Fibroblast of lung (primary cell): ENCODE data around the gene OR8B12. TPM values are rescaled to one million over a fixed set of nuclear protein-coding genes. Genes with fewer than 3 reads are reported as not detected.
A peak's percentile ranks its signal among the peaks of the same experiment; 100 is the strongest.

ENCODE experiments used
- DNase-seq, 2 donors: peaks; one replicate each; pipeline versions ENCODE4 v3.0.0 to v3.0.0-alpha.2; 2010; ENCODE audit warnings: low read depth in 2 of 2
- H2AFZ ChIP-seq: 2 replicates; pipeline ENCODE4 v1.5.1; 2012; ENCODE audit warnings: low read length, control low read depth, inconsistent platforms
- H3K27ac ChIP-seq: 2 replicates; pipeline ENCODE4 v1.5.1; 2011; ENCODE audit warnings: low read length, control low read depth; ENCODE audit not compliant: insufficient read depth
- H3K27me3 ChIP-seq: 2 replicates; pipeline ENCODE4 v1.5.1; 2011; ENCODE audit warnings: mild to moderate bottlenecking, low read length; ENCODE audit not compliant: control insufficient read depth, insufficient read depth
- H3K36me3 ChIP-seq: 2 replicates; pipeline ENCODE4 v1.5.1; 2011; ENCODE audit warnings: low read length; ENCODE audit not compliant: control insufficient read depth, insufficient read depth
- H3K4me1 ChIP-seq: 2 replicates; pipeline ENCODE4 v1.5.1; 2011; ENCODE audit warnings: low read length; ENCODE audit not compliant: control insufficient read depth, insufficient read depth; ENCODE audit errors: extremely low read depth
- H3K4me2 ChIP-seq: 2 replicates; pipeline ENCODE4 v1.5.1; 2011; ENCODE audit warnings: low read length, control low read depth; ENCODE audit not compliant: insufficient read depth; ENCODE audit errors: extremely low read depth
- H3K4me3 ChIP-seq, 4 experiments: fragments of 200-600 bp in 1 of 4; sonication (generic) in 1 of 4; replicated peaks in 1 of 4; 2 replicates each; pipeline ENCODE4 v1.5.1; 2011 to 2016; ENCODE audit warnings: low read length in 4 of 4, low read depth in 3 of 4, mild to moderate bottlenecking in 3 of 4, control low read depth in 2 of 4, inconsistent platforms in 1 of 4, mixed read lengths in 1 of 4; ENCODE audit not compliant: insufficient read depth in 1 of 4; ENCODE audit errors: control extremely low read depth in 1 of 4
- H3K79me2 ChIP-seq: 2 replicates; pipeline ENCODE4 v1.5.1; 2012; ENCODE audit warnings: mild to moderate bottlenecking, low read length, inconsistent platforms; ENCODE audit not compliant: control insufficient read depth, insufficient read depth
- H3K9ac ChIP-seq: 2 replicates; pipeline ENCODE4 v1.5.1; 2011; ENCODE audit warnings: mild to moderate bottlenecking, low read length, control low read depth; ENCODE audit not compliant: insufficient read depth
- H3K9me3 ChIP-seq: 2 replicates; pipeline ENCODE4 v1.5.1; 2012; ENCODE audit warnings: low read depth, low read length; ENCODE audit not compliant: control insufficient read depth, insufficient read depth
- H4K20me1 ChIP-seq: 2 replicates; pipeline ENCODE4 v1.5.1; 2011; ENCODE audit warnings: low read length; ENCODE audit not compliant: control insufficient read depth, insufficient read depth; ENCODE audit errors: extremely low read depth
- CTCF ChIP-seq, 2 donors: IDR thresholded peaks in 1 of 2; conservative IDR thresholded peaks in 1 of 2; 1 replicate in 1 of 2; 2 replicates in 1 of 2; pipeline ENCODE4 v1.5.1; 2011 to 2012; ENCODE audit warnings: low read length in 2 of 2, control low read depth in 1 of 2, inconsistent platforms in 1 of 2, low read depth in 1 of 2, mild to moderate bottlenecking in 1 of 2
- EZH2 ChIP-seq: IDR thresholded peaks from 2 replicates; pipeline ENCODE4 v1.5.1; 2012; ENCODE audit warnings: low read length, control low read depth, mild to moderate bottlenecking; ENCODE audit errors: missing control alignments
- polyA plus RNA-seq, 2 donors: library from polyadenylated mRNA; depleted of rRNA in 1 of 2; stranded (reverse) in 1 of 2; unstranded in 1 of 2; fragments of >200 nt; gene quantifications; 2 replicates each; pipeline ENCODE4 v1.2.1, GENCODE V29; 2011 to 2012; ENCODE audit warnings: missing spikeins in 1 of 2
- total RNA-seq: library from RNA; depleted of rRNA; stranded (reverse); fragments of >200 nt; gene quantifications from 2 replicates; pipeline ENCODE4 v1.2.1, GENCODE V29; 2014

OR8B12 gene
- total and polyA plus RNA-seq, 2 donors (not counting 1 experiment from before 2014, with no cell fraction given) = not detected

- H3K27me3 ChIP-seq = no peaks in the 10 kb centered on the region
- no peak overlapping the region for H2AFZ ChIP-seq
- no peaks in the 10 kb centered on the region for H3K4me1 ChIP-seq
- H3K4me3 ChIP-seq = no peak overlapping the region
- DNase-seq = no peak
- H3K9me3 ChIP-seq = no peaks in the 10 kb centered on the region
- no peak overlapping the region for H3K4me2 ChIP-seq
- no peak for TF ChIP-seq EZH2
- TF ChIP-seq CTCF (conservative IDR thresholded peaks at IDR 0.05 in 1 of 2, IDR thresholded peaks at IDR 0.05 in 1 of 2; ENCODE audit: low read depth in 1 of 2, low read length in 2 of 2) = no peak
- no peaks in the 10 kb centered on the region for H3K36me3 ChIP-seq
- H3K79me2 ChIP-seq = no peaks in the 10 kb centered on the region
- no peak overlapping the region for H3K9ac ChIP-seq
- H4K20me1 ChIP-seq = no peaks in the 10 kb centered on the region
- no peak overlapping the region for H3K27ac ChIP-seq
These were observed 309 bp downstream of the OR8B12 start for GRCh38 chr11:124543145-124543544.

- H3K4me3 ChIP-seq = no peak overlapping the region
- H3K9ac ChIP-seq = no peak overlapping the region
- H2AFZ ChIP-seq = no peak overlapping the region
- no peak for DNase-seq
- no peaks in the 10 kb centered on the region for H3K27me3 ChIP-seq
- no peak overlapping the region for H3K4me2 ChIP-seq
- no peak overlapping the region for H3K27ac ChIP-seq
- no peaks in the 10 kb centered on the region for H3K4me1 ChIP-seq
- no peaks in the 10 kb centered on the region for H3K9me3 ChIP-seq
- no peaks in the 10 kb centered on the region for H4K20me1 ChIP-seq
- no peaks in the 10 kb centered on the region for H3K36me3 ChIP-seq
- no peaks in the 10 kb centered on the region for H3K79me2 ChIP-seq
- no peak for TF ChIP-seq CTCF (conservative IDR thresholded peaks at IDR 0.05 in 1 of 2, IDR thresholded peaks at IDR 0.05 in 1 of 2; ENCODE audit: low read depth in 1 of 2, low read length in 2 of 2)
- no peak for TF ChIP-seq EZH2
These were observed 2.2 kb downstream of the OR8B12 start for GRCh38 chr11:124541204-124541603.

GRCh38 chr11:124538019-124538418 lies 5.4 kb downstream of the OR8B12 start:
- no peaks in the 10 kb centered on the region for H3K36me3 ChIP-seq
- no peak overlapping the region for H3K4me3 ChIP-seq
- H3K27me3 ChIP-seq = no peaks in the 10 kb centered on the region
- H3K79me2 ChIP-seq = no peaks in the 10 kb centered on the region
- TF ChIP-seq EZH2 = no peak
- TF ChIP-seq CTCF (conservative IDR thresholded peaks at IDR 0.05 in 1 of 2, IDR thresholded peaks at IDR 0.05 in 1 of 2; ENCODE audit: low read depth in 1 of 2, low read length in 2 of 2) = no peak
- H3K27ac ChIP-seq = no peak overlapping the region
- H3K4me2 ChIP-seq = no peak overlapping the region
- H3K9me3 ChIP-seq = no peaks in the 10 kb centered on the region
- DNase-seq = peak; percentile 76 to 82
- no peaks in the 10 kb centered on the region for H3K4me1 ChIP-seq
- no peak overlapping the region for H2AFZ ChIP-seq
- H4K20me1 ChIP-seq = no peaks in the 10 kb centered on the region
- no peak overlapping the region for H3K9ac ChIP-seq
